GM12801 (cell line): ENCODE results near the gene UBE2U.

Experiments used
- CTCF ChIP-seq: IDR thresholded peaks from one replicate; pipeline ENCODE4 v1.5.1; 2011; ENCODE audit warnings: control low read depth; ENCODE audit not compliant: insufficient read length; ENCODE audit errors: extremely low read depth

UBE2U gene

GRCh38 chr1:64187646-64188045 is 15.8 kb upstream of the UBE2U start:
- no peak for TF ChIP-seq CTCF

- TF ChIP-seq CTCF, result no peak
These were observed 11.1 kb upstream of the UBE2U start for GRCh38 chr1:64192290-64192689.

- TF ChIP-seq CTCF, result no peak
These were observed 9.0 kb upstream of the UBE2U start for GRCh38 chr1:64194168-64195080.

- no peak for TF ChIP-seq CTCF
These were observed 8.4 kb upstream of the UBE2U start for GRCh38 chr1:64195081-64195395.

- no peak for TF ChIP-seq CTCF
These were observed 7.2 kb upstream of the UBE2U start for GRCh38 chr1:64196074-64196870.

GRCh38 chr1:64197076-64197475 is 6.3 kb upstream of the UBE2U start:
- TF ChIP-seq CTCF, result no peak

GRCh38 chr1:64199154-64199553 is 4.3 kb upstream of the UBE2U start:
- TF ChIP-seq CTCF, result no peak
